ENCODE data around the gene ELAVL3.
"Not testable (repeated sequence)": the region's sequence is repeated elsewhere in the genome, so short reads cannot be mapped to it uniquely, and the experiment has no call there.

ELAVL3 gene

DNA sequence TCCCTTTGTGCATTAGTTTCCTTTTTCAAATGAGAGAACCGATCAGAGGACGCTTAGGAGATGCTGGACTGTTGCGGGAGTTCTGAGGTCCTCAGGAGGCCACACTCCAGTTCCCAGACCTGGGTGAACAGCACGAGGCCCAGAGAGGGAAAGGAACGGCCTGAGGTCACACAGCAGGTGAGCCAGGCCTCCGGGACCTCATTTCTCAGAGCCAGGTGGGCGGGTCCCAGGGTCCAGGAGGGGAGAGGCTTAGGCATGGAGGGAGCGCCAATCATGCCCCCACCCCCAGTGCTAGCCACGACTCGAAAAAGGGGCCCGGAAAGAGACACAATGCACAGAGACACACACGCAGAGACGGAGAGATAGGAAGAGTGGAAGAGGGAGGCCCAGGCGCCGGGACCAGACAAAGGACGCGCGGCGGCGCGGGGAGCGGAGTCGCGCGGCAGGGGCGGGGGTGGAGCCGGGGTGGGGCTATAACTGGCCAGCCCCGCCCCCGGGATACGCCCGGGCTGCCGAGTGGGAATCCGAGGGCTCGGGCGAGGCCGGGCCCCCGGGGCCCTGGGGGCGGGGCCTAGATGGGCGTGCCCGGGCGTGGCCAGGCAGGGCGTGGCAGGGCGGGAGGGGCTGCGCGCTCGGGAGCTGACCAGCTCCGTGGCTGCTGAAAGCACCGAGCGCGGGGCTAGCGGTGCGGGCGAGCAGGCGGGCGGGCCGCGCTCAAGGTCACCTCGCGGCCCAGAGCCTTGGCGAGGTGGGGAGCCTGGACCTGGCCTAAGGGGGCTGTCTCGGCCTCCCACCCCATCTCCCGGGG is 1.6 kb downstream of the ELAVL3 start:
- no peak overlapping the region for H4K5ac ChIP-seq (ENCODE audit: low read length)
- H2BK15ac ChIP-seq (replicated peaks; ENCODE audit: low read depth): no peak overlapping the region
- no peak overlapping the region for H3K4me3 ChIP-seq (ENCODE audit: low read length)
- H2BK5ac ChIP-seq (ENCODE audit: low read length): no peak overlapping the region
- H3K4me2 ChIP-seq (ENCODE audit: low read length): no peak overlapping the region
- no peak overlapping the region for H3K9ac ChIP-seq (ENCODE audit: low read length)
- peaks cover 15% of the 10 kb centered on the region for H3K27me3 ChIP-seq (ENCODE audit: insufficient read depth, low read length, poor library complexity)
- no peak overlapping the region for H3K4ac ChIP-seq (ENCODE audit: low read depth, low read length)
- H2BK120ac ChIP-seq (ENCODE audit: low read depth, low read length): no peak overlapping the region
- H3K36me3 ChIP-seq (ENCODE audit: control insufficient read depth, insufficient read depth, low read length): no peaks in the 10 kb centered on the region
- no peak overlapping the region for H3K56ac ChIP-seq (ENCODE audit: low read length)
- H3K79me1 ChIP-seq (ENCODE audit: low read length): no peaks in the 10 kb centered on the region
- no peak overlapping the region for H2AK5ac ChIP-seq (ENCODE audit: low read length)
- H4K8ac ChIP-seq (ENCODE audit: low read depth, low read length): no peak overlapping the region
- H3K27ac ChIP-seq (ENCODE audit: low read depth, low read length): no peak overlapping the region
- H3K4me1 ChIP-seq (ENCODE audit: control insufficient read depth, low read depth, low read length): no peaks in the 10 kb centered on the region
- H3K18ac ChIP-seq (ENCODE audit: low read length): no peak overlapping the region
- DNase-seq: peak; percentile 78
- no peaks in the 10 kb centered on the region for H3K79me2 ChIP-seq (ENCODE audit: control insufficient read depth, insufficient read depth, low read length)
- H3K23ac ChIP-seq (ENCODE audit: low read length): no peak overlapping the region
- WGBS (ENCODE audit: extremely low coverage, insufficient coverage, low lambda C conversion rate): no CpG with 5 or more reads among the region's 62 CpGs

DNA sequence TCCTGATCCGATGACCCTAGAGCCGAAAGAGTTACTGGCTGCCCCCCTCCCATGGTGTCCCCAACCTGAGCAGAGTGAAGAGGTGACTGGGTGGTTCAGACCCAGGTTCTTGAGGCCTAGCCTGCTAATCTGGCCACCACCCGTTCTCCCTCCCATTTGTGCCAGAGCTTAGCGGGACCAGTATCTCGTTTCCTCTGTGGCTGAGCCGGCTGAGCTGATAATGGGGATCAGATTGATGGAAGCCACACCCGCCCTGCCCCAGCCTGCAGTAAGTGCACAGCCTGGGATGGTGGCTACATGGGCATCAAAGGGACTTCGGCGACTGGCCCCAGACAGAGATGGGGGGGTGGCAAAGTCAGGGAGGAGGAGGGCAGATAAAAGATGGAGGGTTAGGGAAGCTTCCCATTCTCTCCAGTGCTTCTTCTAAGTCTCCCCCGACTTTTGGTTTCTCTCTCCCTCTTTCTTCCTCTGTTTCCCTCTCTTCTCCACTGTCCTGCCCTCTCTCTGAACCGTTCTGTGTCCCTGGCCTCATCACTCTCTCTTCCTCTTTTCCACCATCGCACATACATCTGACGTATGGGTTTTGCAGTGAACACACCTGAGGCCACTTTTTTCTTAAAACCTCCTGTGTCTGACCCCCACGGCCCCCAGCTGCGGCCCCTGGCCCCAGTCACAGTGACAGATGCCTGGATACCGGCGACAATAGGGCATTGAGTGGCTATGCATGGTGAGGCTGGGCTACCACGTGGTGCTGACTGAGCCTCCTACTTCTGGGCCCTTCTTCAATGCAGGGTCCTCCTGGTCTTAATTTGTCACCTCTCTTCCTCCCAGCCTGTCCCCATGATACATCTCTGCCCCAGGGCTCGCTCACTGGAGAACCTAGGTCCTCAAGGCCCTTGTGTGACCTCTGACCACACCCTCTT is 2.4 kb downstream of the ELAVL3 start:
- no peak overlapping the region for H2BK120ac ChIP-seq (ENCODE audit: low read depth, low read length)
- no peak overlapping the region for H4K8ac ChIP-seq (ENCODE audit: low read depth, low read length)
- H3K56ac ChIP-seq (ENCODE audit: low read length): no peak overlapping the region
- H3K79me1 ChIP-seq (ENCODE audit: low read length): no peaks in the 10 kb centered on the region
- WGBS (ENCODE audit: extremely low coverage, insufficient coverage, low lambda C conversion rate): no CpG with 5 or more reads among the region's 19 CpGs
- H3K18ac ChIP-seq (ENCODE audit: low read length): no peak overlapping the region
- H3K79me2 ChIP-seq (ENCODE audit: control insufficient read depth, insufficient read depth, low read length): no peaks in the 10 kb centered on the region
- H2BK5ac ChIP-seq (ENCODE audit: low read length): no peak overlapping the region
- no peak overlapping the region for H3K27ac ChIP-seq (ENCODE audit: low read depth, low read length)
- H3K23ac ChIP-seq (ENCODE audit: low read length): no peak overlapping the region
- no peak overlapping the region for H3K4me3 ChIP-seq (ENCODE audit: low read length)
- no peak overlapping the region for H2AK5ac ChIP-seq (ENCODE audit: low read length)
- DNase-seq: no peak
- H3K36me3 ChIP-seq (ENCODE audit: control insufficient read depth, insufficient read depth, low read length): no peaks in the 10 kb centered on the region
- H3K4me2 ChIP-seq (ENCODE audit: low read length): no peak overlapping the region
- H3K9ac ChIP-seq (ENCODE audit: low read length): no peak overlapping the region
- H2BK15ac ChIP-seq (replicated peaks; ENCODE audit: low read depth): no peak overlapping the region
- H4K5ac ChIP-seq (ENCODE audit: low read length): no peak overlapping the region
- no peaks in the 10 kb centered on the region for H3K4me1 ChIP-seq (ENCODE audit: control insufficient read depth, low read depth, low read length)
- peaks cover 15% of the 10 kb centered on the region for H3K27me3 ChIP-seq (ENCODE audit: insufficient read depth, low read length, poor library complexity)
- H3K4ac ChIP-seq (ENCODE audit: low read depth, low read length): no peak overlapping the region

DNA sequence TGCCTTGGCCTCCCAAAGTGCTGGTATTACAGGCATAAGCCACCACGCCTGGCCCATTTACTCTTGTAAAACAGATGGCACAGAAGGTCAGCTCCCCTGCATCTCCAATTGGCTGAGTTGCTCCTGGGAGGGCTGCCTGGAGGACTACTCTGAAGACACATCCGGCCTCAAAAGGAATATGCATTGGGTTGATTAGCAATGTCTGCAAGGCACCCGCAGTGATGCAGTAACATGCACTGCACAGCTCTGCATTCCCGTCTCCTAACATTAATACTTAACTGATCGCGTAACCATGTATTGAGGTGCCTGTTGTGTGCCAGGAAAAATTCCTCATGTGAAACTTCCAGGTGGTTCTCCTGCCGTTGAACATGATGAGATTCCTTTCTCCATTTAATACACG is 5.0 kb downstream of the ELAVL3 start:
- no peak overlapping the region for H3K18ac ChIP-seq (ENCODE audit: low read length)
- no peak overlapping the region for H3K23ac ChIP-seq (ENCODE audit: low read length)
- no peak overlapping the region for H3K4me3 ChIP-seq (ENCODE audit: low read length)
- no peak overlapping the region for H3K56ac ChIP-seq (ENCODE audit: low read length)
- H3K4me1 ChIP-seq (ENCODE audit: control insufficient read depth, low read depth, low read length): no peaks in the 10 kb centered on the region
- H4K8ac ChIP-seq (ENCODE audit: low read depth, low read length): no peak overlapping the region
- no peak overlapping the region for H3K27ac ChIP-seq (ENCODE audit: low read depth, low read length)
- H3K79me1 ChIP-seq (ENCODE audit: low read length): no peaks in the 10 kb centered on the region
- H2AK5ac ChIP-seq (ENCODE audit: low read length): no peak overlapping the region
- no peak overlapping the region for H3K4me2 ChIP-seq (ENCODE audit: low read length)
- H2BK5ac ChIP-seq (ENCODE audit: low read length): no peak overlapping the region
- H3K79me2 ChIP-seq (ENCODE audit: control insufficient read depth, insufficient read depth, low read length): no peaks in the 10 kb centered on the region
- no peak overlapping the region for H2BK120ac ChIP-seq (ENCODE audit: low read depth, low read length)
- WGBS (ENCODE audit: extremely low coverage, insufficient coverage, low lambda C conversion rate): no CpG with 5 or more reads among the region's 8 CpGs
- peaks cover 8% of the 10 kb centered on the region for H3K27me3 ChIP-seq (ENCODE audit: insufficient read depth, low read length, poor library complexity)
- no peak overlapping the region for H4K5ac ChIP-seq (ENCODE audit: low read length)
- DNase-seq: no peak
- H3K9ac ChIP-seq (ENCODE audit: low read length): no peak overlapping the region
- no peaks in the 10 kb centered on the region for H3K36me3 ChIP-seq (ENCODE audit: control insufficient read depth, insufficient read depth, low read length)
- H2BK15ac ChIP-seq (replicated peaks; ENCODE audit: low read depth): no peak overlapping the region
- no peak overlapping the region for H3K4ac ChIP-seq (ENCODE audit: low read depth, low read length)

DNA sequence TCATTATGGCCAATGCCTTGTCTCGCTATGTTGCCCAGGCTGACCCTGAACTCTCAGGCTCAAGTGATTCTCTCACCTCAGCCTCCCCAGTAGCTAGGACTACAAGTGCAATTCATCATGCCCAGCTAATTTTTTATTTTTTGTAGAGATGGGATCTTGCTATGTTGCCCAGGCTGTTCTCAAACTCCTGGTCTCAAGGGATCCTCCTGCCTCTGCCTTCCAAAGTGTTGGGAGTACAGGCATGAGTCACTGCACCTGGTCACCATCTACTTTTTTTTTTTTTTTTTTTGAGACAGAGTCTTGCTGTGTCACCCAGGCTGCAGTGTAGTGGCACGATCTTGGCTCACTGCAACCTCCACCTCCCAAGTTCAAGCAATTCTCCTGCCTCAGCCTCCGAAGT is 5.5 kb downstream of the ELAVL3 start:
- H3K79me1 ChIP-seq (ENCODE audit: low read length); H3K79me2 ChIP-seq (ENCODE audit: control insufficient read depth, insufficient read depth, low read length); H3K27ac ChIP-seq (ENCODE audit: low read depth, low read length); H4K5ac ChIP-seq (ENCODE audit: low read length); H3K4me1 ChIP-seq (ENCODE audit: control insufficient read depth, low read depth, low read length); H3K9ac ChIP-seq (ENCODE audit: low read length); H3K4me3 ChIP-seq (ENCODE audit: low read length); H4K8ac ChIP-seq (ENCODE audit: low read depth, low read length); H2BK120ac ChIP-seq (ENCODE audit: low read depth, low read length); H3K18ac ChIP-seq (ENCODE audit: low read length); H3K4me2 ChIP-seq (ENCODE audit: low read length); H2AK5ac ChIP-seq (ENCODE audit: low read length); H3K56ac ChIP-seq (ENCODE audit: low read length); DNase-seq; H3K4ac ChIP-seq (ENCODE audit: low read depth, low read length); H2BK15ac ChIP-seq (replicated peaks; ENCODE audit: low read depth); H3K36me3 ChIP-seq (ENCODE audit: control insufficient read depth, insufficient read depth, low read length); H3K23ac ChIP-seq (ENCODE audit: low read length); H2BK5ac ChIP-seq (ENCODE audit: low read length); H3K27me3 ChIP-seq (ENCODE audit: insufficient read depth, low read length, poor library complexity): not testable (repeated sequence)
- no CpG with 5 or more reads among the region's 3 CpGs for WGBS (ENCODE audit: extremely low coverage, insufficient coverage, low lambda C conversion rate)

DNA sequence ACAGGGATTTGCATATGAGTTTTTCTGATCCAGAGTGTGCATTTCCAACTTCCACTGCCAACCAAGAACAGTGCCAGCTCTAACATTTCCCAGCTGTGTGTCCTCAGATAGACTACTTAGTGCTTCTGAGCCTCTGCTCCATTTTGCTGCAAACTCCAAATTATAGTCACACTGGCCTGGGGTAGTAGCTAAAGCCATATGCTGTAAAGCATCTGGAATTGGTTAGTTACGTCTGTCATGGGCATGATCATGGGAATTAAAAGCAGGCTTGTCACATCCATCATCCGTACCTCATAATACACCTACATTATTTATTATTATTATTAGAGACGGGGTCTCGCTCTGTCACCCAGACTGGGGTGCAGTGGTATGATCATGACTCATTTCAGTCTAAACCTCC is 7.1 kb downstream of the ELAVL3 start:
- Histone ChIP-seq H3K4me2 (ENCODE audit: low read length) (no peak overlapping the region), H2BK15ac (replicated peaks; ENCODE audit: low read depth) (no peak overlapping the region), H3K27ac (ENCODE audit: low read depth, low read length) (no peak overlapping the region), H4K5ac (ENCODE audit: low read length) (no peak overlapping the region), H3K4me3 (ENCODE audit: low read length) (no peak overlapping the region), H3K79me1 (ENCODE audit: low read length) (no peaks in the 10 kb centered on the region), H2AK5ac (ENCODE audit: low read length) (no peak overlapping the region), H3K27me3 (ENCODE audit: insufficient read depth, low read length, poor library complexity) (no peaks in the 10 kb centered on the region), H2BK5ac (ENCODE audit: low read length) (no peak overlapping the region), H3K79me2 (ENCODE audit: control insufficient read depth, insufficient read depth, low read length) (no peaks in the 10 kb centered on the region), H3K36me3 (ENCODE audit: control insufficient read depth, insufficient read depth, low read length) (no peaks in the 10 kb centered on the region), H3K56ac (ENCODE audit: low read length) (no peak overlapping the region), H3K18ac (ENCODE audit: low read length) (no peak overlapping the region), H3K4me1 (ENCODE audit: control insufficient read depth, low read depth, low read length) (no peaks in the 10 kb centered on the region), H4K8ac (ENCODE audit: low read depth, low read length) (no peak overlapping the region), H2BK120ac (ENCODE audit: low read depth, low read length) (no peak overlapping the region), H3K23ac (ENCODE audit: low read length) (no peak overlapping the region), H3K4ac (ENCODE audit: low read depth, low read length) (no peak overlapping the region), H3K9ac (ENCODE audit: low read length) (no peak overlapping the region)
- DNase-seq: no peak
- no CpG with 5 or more reads among the region's 4 CpGs for WGBS (ENCODE audit: extremely low coverage, insufficient coverage, low lambda C conversion rate)
